ENCODE measurements around the gene CASP7. TPM values are rescaled to one million over a fixed set of nuclear protein-coding genes. Genes with fewer than 3 reads are reported as not detected.

Gene CASP7
- total RNA-seq, 2 donors from 2014 or later, result 14.4 to 15.6 TPM

GRCh38 chr10:113705344-113705652 is 25.6 kb downstream of the CASP7 start:
- Mint-ChIP-seq H3K27ac (no peak overlapping the region), H3K9me3 (peaks cover 2% of the 10 kb centered on the region), H3K36me3 (ENCODE audit: low read depth) (peaks cover 22% of the 10 kb centered on the region), H3K4me3 (no peak overlapping the region), H3K4me1 (peaks cover 39% of the 10 kb centered on the region), H3K27me3 (ENCODE audit: insufficient read depth) (no peaks in the 10 kb centered on the region)
- H3K4me3 ChIP-seq (ENCODE audit: low read length), result no peak overlapping the region
- TF ChIP-seq, protein P1, sequence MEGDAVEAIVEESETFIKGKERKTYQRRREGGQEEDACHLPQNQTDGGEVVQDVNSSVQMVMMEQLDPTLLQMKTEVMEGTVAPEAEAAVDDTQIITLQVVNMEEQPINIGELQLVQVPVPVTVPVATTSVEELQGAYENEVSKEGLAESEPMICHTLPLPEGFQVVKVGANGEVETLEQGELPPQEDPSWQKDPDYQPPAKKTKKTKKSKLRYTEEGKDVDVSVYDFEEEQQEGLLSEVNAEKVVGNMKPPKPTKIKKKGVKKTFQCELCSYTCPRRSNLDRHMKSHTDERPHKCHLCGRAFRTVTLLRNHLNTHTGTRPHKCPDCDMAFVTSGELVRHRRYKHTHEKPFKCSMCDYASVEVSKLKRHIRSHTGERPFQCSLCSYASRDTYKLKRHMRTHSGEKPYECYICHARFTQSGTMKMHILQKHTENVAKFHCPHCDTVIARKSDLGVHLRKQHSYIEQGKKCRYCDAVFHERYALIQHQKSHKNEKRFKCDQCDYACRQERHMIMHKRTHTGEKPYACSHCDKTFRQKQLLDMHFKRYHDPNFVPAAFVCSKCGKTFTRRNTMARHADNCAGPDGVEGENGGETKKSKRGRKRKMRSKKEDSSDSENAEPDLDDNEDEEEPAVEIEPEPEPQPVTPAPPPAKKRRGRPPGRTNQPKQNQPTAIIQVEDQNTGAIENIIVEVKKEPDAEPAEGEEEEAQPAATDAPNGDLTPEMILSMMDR (conservative IDR thresholded peaks at IDR 0.05), result no peak
- peaks cover 16% of the 10 kb centered on the region for H3K9me3 ChIP-seq (ENCODE audit: control insufficient read depth, low read length)
- H3K27me3 ChIP-seq (ENCODE audit: control insufficient read depth, insufficient read depth, low read length, poor library complexity, severe bottlenecking), result no peaks in the 10 kb centered on the region
- H3K36me3 ChIP-seq (ENCODE audit: control insufficient read depth, insufficient read depth, low read length), result peaks cover 13% of the 10 kb centered on the region
- H3K9ac ChIP-seq (ENCODE audit: extremely low read depth, low read length, poor library complexity, severe bottlenecking), result no peak overlapping the region
- no peak for DNase-seq
- H3K27ac ChIP-seq (ENCODE audit: low read depth, low read length), result no peak overlapping the region
- peaks cover 2% of the 10 kb centered on the region for H3K4me1 ChIP-seq (ENCODE audit: control insufficient read depth, insufficient read depth, low read length)

GRCh38 chr10:113706623-113707022 is 26.9 kb downstream of the CASP7 start:
- Mint-ChIP-seq H3K27ac (no peak overlapping the region), H3K27me3 (ENCODE audit: insufficient read depth) (no peaks in the 10 kb centered on the region), H3K4me1 (peaks cover 41% of the 10 kb centered on the region), H3K36me3 (ENCODE audit: low read depth) (peaks cover 12% of the 10 kb centered on the region), H3K9me3 (no peaks in the 10 kb centered on the region), H3K4me3 (no peak overlapping the region)
- WGBS, 2 experiments (ENCODE audit: insufficient coverage in 1 of 2, insufficient read length in 1 of 2), result 96 to 97% methylated on average over 4 to 5 of the region's 5 CpGs
- Histone ChIP-seq H3K36me3 (ENCODE audit: control insufficient read depth, insufficient read depth, low read length) (peaks cover 12% of the 10 kb centered on the region), H3K27me3 (ENCODE audit: control insufficient read depth, insufficient read depth, low read length, poor library complexity, severe bottlenecking) (no peaks in the 10 kb centered on the region), H3K4me3 (ENCODE audit: low read length) (no peak overlapping the region), H3K9me3 (ENCODE audit: control insufficient read depth, low read length) (peaks cover 12% of the 10 kb centered on the region), H3K9ac (ENCODE audit: extremely low read depth, low read length, poor library complexity, severe bottlenecking) (no peak overlapping the region), H3K4me1 (ENCODE audit: control insufficient read depth, insufficient read depth, low read length) (peaks cover 7% of the 10 kb centered on the region), H3K27ac (ENCODE audit: low read depth, low read length) (no peak overlapping the region)
- TF ChIP-seq, protein P1 (conservative IDR thresholded peaks at IDR 0.05), result no peak
- no peak for DNase-seq

DNA sequence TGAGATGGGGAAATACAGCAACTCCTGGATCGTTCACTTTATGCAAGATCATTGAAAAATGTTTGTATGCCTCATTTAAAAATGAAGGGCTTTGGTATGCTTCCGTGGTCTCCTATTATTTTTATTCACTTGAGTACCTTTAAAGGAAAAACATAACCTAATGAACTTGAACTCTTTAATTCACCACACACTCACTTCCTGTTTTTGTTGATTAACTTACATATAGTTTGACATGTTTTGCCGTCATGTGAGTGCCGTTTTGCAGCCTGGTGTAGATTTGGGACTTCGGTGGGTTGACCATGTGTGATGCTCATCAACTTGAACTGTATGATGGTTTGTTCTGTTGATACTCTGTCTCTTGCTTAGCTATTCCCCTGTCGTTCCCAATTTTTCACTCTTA is 28.9 kb downstream of the CASP7 start:
- peaks cover 42% of the 10 kb centered on the region for H3K4me1 Mint-ChIP-seq
- TF ChIP-seq, protein P1 (conservative IDR thresholded peaks at IDR 0.05), result no peak
- no peak overlapping the region for H3K4me3 Mint-ChIP-seq
- H3K9ac ChIP-seq (ENCODE audit: extremely low read depth, low read length, poor library complexity, severe bottlenecking), result no peak overlapping the region
- H3K4me1 ChIP-seq (ENCODE audit: control insufficient read depth, insufficient read depth, low read length), result peaks cover 7% of the 10 kb centered on the region
- peaks cover 1% of the 10 kb centered on the region for H3K36me3 Mint-ChIP-seq (ENCODE audit: low read depth)
- peak overlapping the region; percentile 13 for H3K27ac Mint-ChIP-seq
- no peaks in the 10 kb centered on the region for H3K27me3 Mint-ChIP-seq (ENCODE audit: insufficient read depth)
- 96 to 100% methylated on average over 1 to 6 of the region's 6 CpGs for WGBS, 2 experiments (ENCODE audit: insufficient coverage in 1 of 2, insufficient read length in 1 of 2)
- H3K4me3 ChIP-seq (ENCODE audit: low read length), result no peak overlapping the region
- H3K9me3 Mint-ChIP-seq, result no peaks in the 10 kb centered on the region
- H3K27ac ChIP-seq (ENCODE audit: low read depth, low read length), result no peak overlapping the region
- no peak for DNase-seq
- H3K36me3 ChIP-seq (ENCODE audit: control insufficient read depth, insufficient read depth, low read length), result no peaks in the 10 kb centered on the region
- H3K9me3 ChIP-seq (ENCODE audit: control insufficient read depth, low read length), result no peaks in the 10 kb centered on the region
- H3K27me3 ChIP-seq (ENCODE audit: control insufficient read depth, insufficient read depth, low read length, poor library complexity, severe bottlenecking), result no peaks in the 10 kb centered on the region

All from endodermal cell (in vitro differentiated cells).